H54 (cell line): ENCODE measurements around the gene SCRN2.

Experiments
- DNase-seq: peaks from one replicate; pipeline ENCODE4 v3.0.0; 2011; ENCODE audit warnings: low spot score, mixed read lengths; ENCODE audit not compliant: insufficient read length
- FAIRE-seq: peaks from 3 replicates; lab custom pipeline; 2011; peaks lifted over from hg19 to GRCh38; lab: Jason Lieb, UNC
- POLR2A ChIP-seq: IDR thresholded peaks from 2 replicates; pipeline ENCODE4 v1.6.1; 2011; ENCODE audit warnings: low read depth, mild to moderate bottlenecking, low read length

SCRN2 gene

GRCh38 chr17:47806913-47807255, 34.2 kb downstream of the SCRN2 start:
- TF ChIP-seq POLR2A = no peak
- FAIRE-seq (no peak), DNase-seq (no peak)

DNA sequence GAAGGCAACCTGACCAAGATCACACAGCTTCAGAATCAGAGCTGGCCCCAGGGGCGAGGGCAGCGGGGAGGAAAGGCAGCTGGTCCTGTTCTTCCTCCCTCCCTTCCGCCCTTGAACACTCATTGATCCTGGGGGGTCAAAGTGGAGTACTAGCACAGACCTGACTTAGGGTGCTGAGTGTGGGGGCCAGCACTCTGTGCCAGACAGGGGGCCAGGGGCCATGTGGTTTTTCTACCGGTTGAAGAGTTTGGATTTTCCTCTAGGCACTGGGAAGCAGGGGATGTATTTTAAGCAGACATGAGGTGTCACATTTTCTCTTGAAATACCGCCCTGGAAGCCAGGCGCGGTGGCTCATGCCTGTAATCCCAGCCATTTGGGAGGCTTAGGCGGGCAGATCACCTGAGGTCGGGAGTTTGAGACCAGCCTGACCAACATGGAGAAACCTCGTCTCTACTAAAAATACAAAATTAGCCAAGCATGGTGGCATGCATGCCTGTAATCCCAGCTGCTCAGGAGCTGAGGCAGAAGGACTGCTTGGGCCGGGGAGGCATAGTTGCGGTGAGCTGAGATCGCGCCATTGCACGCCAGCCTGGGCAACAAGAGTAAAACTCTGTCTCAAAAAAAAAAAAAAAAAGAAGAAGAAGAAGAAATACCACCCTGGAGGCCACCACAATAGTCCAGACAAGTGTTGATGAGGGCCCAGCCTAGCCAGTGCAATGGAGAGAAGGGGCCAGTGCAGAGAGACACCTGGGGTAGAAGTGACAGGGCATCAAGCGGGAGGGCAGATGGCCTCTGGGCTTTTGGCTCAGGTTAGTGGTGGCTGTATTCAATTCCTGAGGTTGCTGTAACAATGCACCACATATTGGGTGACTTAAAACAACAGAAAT, 34.8 kb downstream of the SCRN2 start:
- TF ChIP-seq POLR2A = no peak
- no peak for DNase-seq
- FAIRE-seq = no peak

DNA sequence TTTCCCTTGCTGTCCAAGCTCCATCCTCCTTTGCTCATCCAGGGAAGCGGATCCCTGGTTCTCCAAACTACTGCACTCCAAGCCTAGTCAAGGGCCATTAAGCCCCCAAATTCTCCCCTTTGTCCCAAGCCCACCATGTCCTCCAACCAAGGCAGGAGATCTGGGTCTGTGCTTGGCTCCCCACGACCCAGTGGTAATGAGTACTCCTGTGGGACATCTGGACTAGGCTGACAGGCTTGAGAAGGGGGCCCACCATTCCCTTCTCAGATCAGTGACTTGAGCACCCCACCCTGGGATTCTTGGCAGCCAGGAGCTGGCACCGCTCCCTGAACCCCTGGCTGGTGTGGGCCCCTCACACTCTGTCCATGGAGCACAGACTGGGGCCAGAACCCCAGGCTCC, 36.6 kb downstream of the SCRN2 start:
- FAIRE-seq = no peak
- no peak for DNase-seq
- no peak for TF ChIP-seq POLR2A

DNA sequence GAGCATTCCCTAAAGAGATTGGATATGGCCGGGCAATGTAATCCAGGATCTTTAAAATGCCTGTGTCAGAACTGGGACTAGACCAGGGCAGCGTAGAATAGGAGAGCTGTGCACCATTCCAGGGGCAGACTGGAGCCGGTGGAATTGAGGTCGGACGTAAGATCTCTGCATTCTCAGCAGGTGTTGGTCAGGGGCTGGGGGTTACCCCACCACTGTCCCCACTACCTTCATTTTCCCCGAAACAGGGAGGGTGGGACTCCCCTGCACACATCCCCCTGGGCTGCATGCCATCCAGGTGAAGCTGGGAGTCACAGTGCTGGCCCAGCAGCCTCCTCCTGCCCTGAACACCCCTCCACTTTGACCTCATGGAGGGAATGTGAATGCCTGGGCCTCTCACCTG, 37.3 kb downstream of the SCRN2 start:
- FAIRE-seq = no peak
- no peak for TF ChIP-seq POLR2A
- DNase-seq = no peak

DNA sequence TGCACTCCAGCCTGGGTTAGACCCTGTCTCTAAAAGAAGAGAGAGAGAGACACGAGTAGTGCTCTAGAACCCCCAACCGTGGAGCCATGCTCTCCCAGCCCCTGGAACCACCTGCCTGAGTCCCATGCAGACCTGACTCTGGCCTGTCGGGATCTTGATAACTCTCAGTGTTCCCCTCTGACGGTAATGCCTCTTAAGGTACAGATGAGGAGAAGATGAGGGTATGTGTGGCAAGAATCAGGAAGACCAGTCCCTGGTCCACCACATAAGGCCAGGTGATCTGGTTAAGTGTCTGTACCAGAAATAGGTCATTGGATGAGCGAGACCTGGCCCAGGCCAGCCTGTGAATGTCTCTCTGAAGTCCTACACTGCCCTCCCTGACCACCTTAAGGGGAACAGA, 37.9 kb downstream of the SCRN2 start:
- no peak for TF ChIP-seq POLR2A
- FAIRE-seq = no peak
- no peak for DNase-seq

- FAIRE-seq = no peak
- no peak for TF ChIP-seq POLR2A
- peak; percentile 82 for DNase-seq
Observed at GRCh38 chr17:47802341-47803022, 38.6 kb downstream of the SCRN2 start.

- TF ChIP-seq POLR2A = no peak
- FAIRE-seq (no peak), DNase-seq (no peak)
Observed at GRCh38 chr17:47801906-47802305, 39.2 kb downstream of the SCRN2 start.

- no peak for TF ChIP-seq POLR2A
- DNase-seq (no peak), FAIRE-seq (no peak)
Observed at GRCh38 chr17:47801176-47801765, 39.8 kb downstream of the SCRN2 start.

GRCh38 chr17:47800686-47801085, 40.4 kb downstream of the SCRN2 start:
- DNase-seq = no peak
- no peak for TF ChIP-seq POLR2A
- FAIRE-seq = no peak

GRCh38 chr17:47797797-47798196, 43.3 kb downstream of the SCRN2 start:
- DNase-seq (no peak), FAIRE-seq (no peak)
- TF ChIP-seq POLR2A = no peak

DNA sequence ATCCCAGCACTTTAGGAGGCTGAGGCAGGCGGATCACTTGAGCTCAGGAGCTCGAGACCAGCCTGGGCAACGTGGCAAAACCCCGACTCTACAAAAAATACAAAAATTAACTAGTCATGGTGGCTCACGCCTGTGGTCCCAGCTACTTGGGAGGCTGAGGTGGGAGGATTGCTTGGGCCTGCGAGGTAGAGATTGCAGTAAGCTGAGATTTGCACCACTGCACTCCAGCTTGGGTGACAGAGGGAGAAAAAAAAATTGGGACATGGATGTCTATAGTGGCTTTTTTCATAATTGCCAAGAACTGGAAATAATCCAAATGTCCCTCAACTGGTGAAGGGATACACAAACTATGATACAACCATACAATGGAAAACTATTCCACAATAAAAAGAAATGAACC, 48.1 kb downstream of the SCRN2 start:
- DNase-seq (no peak), FAIRE-seq (no peak)
- TF ChIP-seq POLR2A = no peak

GRCh38 chr17:47792457-47792856, 48.6 kb downstream of the SCRN2 start:
- DNase-seq (no peak), FAIRE-seq (no peak)

DNA sequence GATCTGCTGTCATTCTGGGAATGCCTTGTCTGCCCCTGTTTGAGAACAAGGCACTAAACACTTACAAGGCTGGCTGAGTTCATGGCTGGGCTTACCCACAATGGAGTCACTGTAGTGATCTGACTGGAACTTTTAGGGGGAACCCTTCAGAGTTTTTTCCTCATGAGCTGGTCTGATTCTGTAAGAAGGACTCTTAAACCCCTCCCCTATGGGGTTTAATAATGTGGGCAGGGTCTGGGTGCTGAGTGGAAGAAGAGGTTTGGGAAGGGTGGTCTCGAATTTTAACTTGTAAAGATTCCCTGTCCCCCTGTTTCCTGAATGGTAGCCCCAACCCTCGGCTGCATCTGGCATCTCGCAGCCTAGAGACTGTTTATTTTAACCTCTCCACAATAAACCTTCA, 50.0 kb downstream of the SCRN2 start:
- no peak for DNase-seq
- FAIRE-seq = no peak
- no peak for TF ChIP-seq POLR2A

More at GRCh38 chr17:47792457-47792856, 48.6 kb downstream of the SCRN2 start:
- TF ChIP-seq POLR2A = no peak
